Activated CD8-positive, alpha-beta T cell treated with anti-CD3 and anti-CD28 coated beads for 36 hours (primary cell): ENCODE data around the gene AOAH. TPM values are rescaled to one million over a fixed set of nuclear protein-coding genes. Genes with fewer than 3 reads are reported as not detected.

Experiments
- ATAC-seq: fragments of 200-7000 bp; cut with Tn5 transposase; one replicate; pipeline ENCODE4 v1.10.0; 2021; ENCODE audit warnings: mild to moderate bottlenecking, moderate library complexity
- CTCF ChIA-PET: fragments of 350-600 bp; sonication (Branson Sonifier 250); formaldehyde crosslinking; loops from one replicate; lab custom pipeline; 2021; ENCODE audit warnings: antibody characterized with exemption; lab: Charles Lee
- POLR2A ChIA-PET: fragments of 350-600 bp; sonication (Branson Sonifier 250); formaldehyde crosslinking; loops from one replicate; lab custom pipeline; 2021; ENCODE audit warnings: antibody characterized with exemption; lab: Charles Lee
- DNase-seq: peaks from one replicate; pipeline ENCODE4 v3.0.0-alpha.2; 2020
- H3K27ac Mint-ChIP-seq: one replicate; pipeline ENCODE4 v1.8.0; 2021; ENCODE audit warnings: mild to moderate bottlenecking, mixed read lengths
- H3K27me3 Mint-ChIP-seq: one replicate; pipeline ENCODE4 v1.8.0; 2021; ENCODE audit warnings: mixed read lengths
- H3K36me3 Mint-ChIP-seq: one replicate; pipeline ENCODE4 v1.8.0; 2021; ENCODE audit warnings: low read depth, mixed read lengths
- H3K4me1 Mint-ChIP-seq: one replicate; pipeline ENCODE4 v1.8.0; 2021; ENCODE audit warnings: low read depth, mixed read lengths
- H3K4me3 Mint-ChIP-seq: one replicate; pipeline ENCODE4 v1.8.0; 2021; ENCODE audit warnings: mild to moderate bottlenecking, moderate library complexity, mixed read lengths
- H3K9me3 Mint-ChIP-seq: one replicate; pipeline ENCODE4 v1.8.0; 2021; ENCODE audit warnings: mixed read lengths
- CTCF ChIP-seq: fragments of 200-600 bp; IDR thresholded peaks from one replicate; pipeline ENCODE4 v1.8.0; 2022; ENCODE audit warnings: antibody characterized with exemption, mild to moderate bottlenecking
- intact Hi-C: fragments of 100-400 bp; cut with micrococcal nuclease; formaldehyde crosslinking; loops from one replicate; pipeline ENCODE4 v1.10.0; 2022
- total RNA-seq, 2 experiments: library from RNA; stranded (reverse); gene quantifications; one replicate each; pipeline ENCODE4 v1.2.3, GENCODE V29; 2021

Gene AOAH
- total RNA-seq, 2 experiments from 2014 or later = 10.4 to 17.1 TPM

GRCh38 chr7:36653663-36654355 is 70.5 kb downstream of the AOAH start:
- CTCF ChIA-PET = interaction anchor here (0.6 to 2.0 kb wide), 3 partner anchors 10 to 547 kb away, joined by 3 to 9 read pairs (median 3); no protein-coding TSS in a partner anchor
- H3K36me3 Mint-ChIP-seq = peaks cover 40% of the 10 kb centered on the region

GRCh38 chr7:36653008-36653662 is 71.2 kb downstream of the AOAH start:
- CTCF ChIA-PET = interaction anchor here (1.4 to 2.0 kb wide), 2 partner anchors 17 to 548 kb away, joined by 3 to 9 read pairs; no protein-coding TSS in a partner anchor
- peaks cover 62% of the 10 kb centered on the region for H3K4me1 Mint-ChIP-seq
- intact Hi-C loops = no loop called here
- no peaks in the 10 kb centered on the region for H3K9me3 Mint-ChIP-seq
- ATAC-seq = no peak
- no peak for DNase-seq
- POLR2A ChIA-PET = no interaction called here
- no peak overlapping the region for H3K27ac Mint-ChIP-seq
- H3K36me3 Mint-ChIP-seq = peaks cover 37% of the 10 kb centered on the region
- H3K4me3 Mint-ChIP-seq = no peak overlapping the region
- TF ChIP-seq CTCF = no peak
- H3K27me3 Mint-ChIP-seq = no peaks in the 10 kb centered on the region

More at GRCh38 chr7:36653663-36654355, 70.5 kb downstream of the AOAH start:
- DNase-seq = no peak
- H3K9me3 Mint-ChIP-seq = no peaks in the 10 kb centered on the region
- no peak for TF ChIP-seq CTCF
- H3K4me1 Mint-ChIP-seq = peaks cover 68% of the 10 kb centered on the region
- POLR2A ChIA-PET = no interaction called here
- no peak for ATAC-seq
- no peak overlapping the region for H3K4me3 Mint-ChIP-seq
- H3K27me3 Mint-ChIP-seq = no peaks in the 10 kb centered on the region
- H3K27ac Mint-ChIP-seq = no peak overlapping the region
- intact Hi-C loops = no loop called here

- ChIA-PET POLR2A (no interaction called here), CTCF (interaction anchor here (1.4 to 2.0 kb wide), 2 partner anchors 18 to 548 kb away, joined by 3 to 9 read pairs; no protein-coding TSS in a partner anchor)
- peaks cover 36% of the 10 kb centered on the region for H3K36me3 Mint-ChIP-seq
- TF ChIP-seq CTCF = no peak
- H3K4me3 Mint-ChIP-seq = no peak overlapping the region
- intact Hi-C loops = no loop called here
- H3K27ac Mint-ChIP-seq = no peak overlapping the region
- peaks cover 56% of the 10 kb centered on the region for H3K4me1 Mint-ChIP-seq
- ATAC-seq = no peak
- no peaks in the 10 kb centered on the region for H3K9me3 Mint-ChIP-seq
- no peak for DNase-seq
- no peaks in the 10 kb centered on the region for H3K27me3 Mint-ChIP-seq
Observed at GRCh38 chr7:36652431-36652830, 71.9 kb downstream of the AOAH start.

GRCh38 chr7:36651404-36651803 is 72.9 kb downstream of the AOAH start:
- no peak for TF ChIP-seq CTCF
- H3K4me3 Mint-ChIP-seq = no peak overlapping the region
- ChIA-PET CTCF (interaction anchor here (1.2 kb wide), 1 partner anchor 20 kb away, joined by 5 read pairs; no protein-coding TSS in a partner anchor), POLR2A (interaction anchor here (0.9 to 3.3 kb wide), 2 partner anchors 9 to 11 kb away, joined by 3 to 13 read pairs; no protein-coding TSS in a partner anchor)
- intact Hi-C loops = no loop called here
- DNase-seq (no peak), ATAC-seq (no peak)
- H3K27ac Mint-ChIP-seq = peak overlapping the region; percentile 17
- H3K36me3 Mint-ChIP-seq = peaks cover 31% of the 10 kb centered on the region
- H3K27me3 Mint-ChIP-seq = no peaks in the 10 kb centered on the region
- peaks cover 49% of the 10 kb centered on the region for H3K4me1 Mint-ChIP-seq
- no peaks in the 10 kb centered on the region for H3K9me3 Mint-ChIP-seq
